SK-N-SH (cell line): Measurements from ENCODE around the gene VEGFB. TPM values are rescaled to one million over a fixed set of nuclear protein-coding genes. Genes with fewer than 3 reads are reported as not detected.

Experiments used
- CTCF ChIA-PET: fragments of 300-600, 350-600 bp; formaldehyde crosslinking; extraction: SDS; loops from one replicate; lab custom pipeline; 2021; lab: Yijun Ruan, JAX
- POLR2A ChIA-PET: fragments of 350-600 bp; sonication (Branson Sonifier 250); formaldehyde crosslinking; extraction: SDS; loops from one replicate; lab custom pipeline; 2020; ENCODE audit warnings: antibody characterized with exemption, inconsistent platforms; lab: Yijun Ruan, JAX
- DNase-seq: peaks from one replicate; pipeline ENCODE4 v3.0.0; 2012
- H2AFZ ChIP-seq: fragments of 200-600 bp; sonication (generic); 2 replicates; pipeline ENCODE4 v1.8.1; 2016; ENCODE audit warnings: antibody characterized with exemption, mild to moderate bottlenecking, low read depth
- H3F3A ChIP-seq: fragments of 200-600 bp; sonication (generic); replicated peaks from 2 replicates; pipeline ENCODE3; 2016; ENCODE audit warnings: antibody characterized with exemption, mild to moderate bottlenecking; ENCODE audit not compliant: insufficient read depth
- H3K27ac ChIP-seq, 2 experiments: fragments of 200-500 bp in 1 of 2; fragments of 200-600 bp in 1 of 2; sonication (Bioruptor generic) in 1 of 2; sonication (generic), shearing (Covaris generic) in 1 of 2; 2 replicates each; pipeline versions ENCODE4 v1.5.1 to v1.6.1; 2014 to 2016; ENCODE audit warnings: low read depth in 2 of 2, inconsistent platforms in 1 of 2, low read length in 1 of 2, mild to moderate bottlenecking in 1 of 2, mixed read lengths in 1 of 2
- H3K27me3 ChIP-seq: fragments of 200-600 bp; sonication (generic), shearing (Covaris generic); 2 replicates; pipeline ENCODE4 v1.6.1; 2016; ENCODE audit warnings: mixed run types; ENCODE audit not compliant: insufficient read depth
- H3K36me3 ChIP-seq, 2 experiments: fragments of 200-500 bp in 1 of 2; fragments of 200-600 bp in 1 of 2; sonication (Bioruptor generic) in 1 of 2; sonication (generic) in 1 of 2; replicated peaks in 1 of 2; 2 replicates each; pipeline versions ENCODE3 to v1.5.1; 2014 to 2016; ENCODE audit warnings: low read length in 1 of 2, mild to moderate bottlenecking in 1 of 2; ENCODE audit not compliant: insufficient read depth in 2 of 2, control insufficient read depth in 1 of 2
- H3K4me1 ChIP-seq, 2 experiments: fragments of 200-500 bp in 1 of 2; fragments of 200-600 bp in 1 of 2; sonication (Bioruptor generic) in 1 of 2; sonication (generic), shearing (Covaris generic) in 1 of 2; 2 replicates each; pipeline versions ENCODE4 v1.5.1 to v1.6.1; 2014 to 2016; ENCODE audit warnings: low read depth in 1 of 2, low read length in 1 of 2, mixed run types in 1 of 2; ENCODE audit not compliant: insufficient read depth in 2 of 2, control insufficient read depth in 1 of 2
- H3K4me2 ChIP-seq: fragments of 200-600 bp; sonication (generic), shearing (Covaris generic); 2 replicates; pipeline ENCODE4 v1.6.1; 2017; ENCODE audit warnings: mixed run types
- H3K4me3 ChIP-seq, 2 experiments: fragments of 200-500 bp in 1 of 2; fragments of 200-600 bp in 1 of 2; sonication (Bioruptor generic) in 1 of 2; sonication (generic), shearing (Covaris generic) in 1 of 2; 2 replicates each; pipeline versions ENCODE4 v1.5.1 to v1.8.1; 2014 to 2016; ENCODE audit warnings: low read depth in 2 of 2, inconsistent platforms in 1 of 2, low read length in 1 of 2, mild to moderate bottlenecking in 1 of 2, mixed read lengths in 1 of 2, moderate library complexity in 1 of 2
- H3K79me2 ChIP-seq: fragments of 200-600 bp; sonication (generic); 2 replicates; pipeline ENCODE4 v1.8.1; 2017; ENCODE audit warnings: mild to moderate bottlenecking; ENCODE audit not compliant: insufficient read depth
- H3K9ac ChIP-seq: fragments of 200-600 bp; sonication (generic); 2 replicates; pipeline ENCODE4 v1.6.1; 2017; ENCODE audit warnings: mixed run types
- H3K9me2 ChIP-seq: fragments of 200-600 bp; sonication (generic); 2 replicates; pipeline ENCODE4 v1.6.1; 2017; ENCODE audit warnings: mixed run types
- H3K9me3 ChIP-seq: fragments of 200-600 bp; sonication (generic); 2 replicates; pipeline ENCODE4 v1.6.1; 2017; ENCODE audit warnings: mixed run types, mild to moderate bottlenecking, moderate library complexity
- H4K20me1 ChIP-seq: fragments of 200-600 bp; sonication (generic); 2 replicates; pipeline ENCODE4 v1.6.1; 2017; ENCODE audit warnings: mild to moderate bottlenecking, mixed run types; ENCODE audit not compliant: insufficient read depth
- ELF1 ChIP-seq: IDR thresholded peaks from 2 replicates; pipeline ENCODE4 v1.4.0; 2012
- EP300 ChIP-seq, 2 experiments: IDR thresholded peaks; 2 replicates each; pipeline versions ENCODE4 v1.4.0 to v1.6.1; 2012; ENCODE audit warnings: borderline replicate concordance in 1 of 2, low read depth in 1 of 2, low read length in 1 of 2
- FOSL2 ChIP-seq: IDR thresholded peaks from 2 replicates; pipeline ENCODE4 v1.4.0; 2012; ENCODE audit warnings: low read depth, mild to moderate bottlenecking, moderate library complexity, borderline replicate concordance
- GABPA ChIP-seq: IDR thresholded peaks from 2 replicates; pipeline ENCODE4 v1.4.0; 2012; ENCODE audit warnings: low read depth, mild to moderate bottlenecking
- GATA2 ChIP-seq: sonication (generic); formaldehyde crosslinking; IDR thresholded peaks from 2 replicates; pipeline ENCODE4 v1.5.0; 2020; ENCODE audit warnings: mild to moderate bottlenecking, missing genetic modification reagents
- JUND ChIP-seq: IDR thresholded peaks from 2 replicates; pipeline ENCODE4 v1.4.0; 2012
- MEF2A ChIP-seq: IDR thresholded peaks from 2 replicates; pipeline ENCODE4 v1.4.0; 2012; ENCODE audit warnings: low read depth, borderline replicate concordance
- POLR2AphosphoS5 ChIP-seq: IDR thresholded peaks from 2 replicates; pipeline ENCODE4 v1.6.1; 2012; ENCODE audit warnings: low read depth, low read length
- RFX5 ChIP-seq: IDR thresholded peaks from 2 replicates; pipeline ENCODE4 v1.6.1; 2012; ENCODE audit warnings: mild to moderate bottlenecking, improper control_type of control experiment, low read length
- RXRA ChIP-seq: IDR thresholded peaks from 2 replicates; pipeline ENCODE4 v1.4.0; 2012; ENCODE audit warnings: low read depth, mild to moderate bottlenecking, borderline replicate concordance
- SIN3A ChIP-seq: IDR thresholded peaks from 2 replicates; pipeline ENCODE4 v1.6.1; 2012; ENCODE audit warnings: low read depth, mild to moderate bottlenecking, low read length, moderate library complexity, borderline replicate concordance
- SMC3 ChIP-seq: IDR thresholded peaks from 2 replicates; pipeline ENCODE4 v1.6.1; 2012; ENCODE audit warnings: low read depth, low read length, improper control_type of control experiment
- TAF1 ChIP-seq: IDR thresholded peaks from 2 replicates; pipeline ENCODE4 v1.6.1; 2012; ENCODE audit warnings: low read depth, mild to moderate bottlenecking, low read length, moderate library complexity, borderline replicate concordance
- TCF12 ChIP-seq: IDR thresholded peaks from 2 replicates; pipeline ENCODE4 v1.4.0; 2012
- ZBTB33 ChIP-seq: IDR thresholded peaks from 2 replicates; pipeline ENCODE4 v1.4.0; 2012; ENCODE audit warnings: low read depth, borderline replicate concordance
- WGBS: methylation state at CpG from one replicate; pipeline ENCODE4 v1.1.6; 2017; ENCODE audit warnings: low lambda C conversion rate; 5-methylcytosine and 5-hydroxymethylcytosine counted together
- polyA plus RNA-seq, 3 experiments: library from polyadenylated mRNA; depleted of rRNA; stranded (reverse); fragments of >200 nt; gene quantifications; 2 replicates each; pipeline ENCODE4 v1.2.3, GENCODE V29; 2012
- TF ChIP-seq, protein P1 (sequence below): IDR thresholded peaks from 2 replicates; pipeline ENCODE4; 2012

Gene VEGFB
- polyA plus RNA-seq, 1 of the 3 experiments (the other 2 are of a cell fraction) = 29.9 TPM

- ChIA-PET POLR2A (no interaction called here), CTCF (interaction anchor here (5.7 kb wide), 1 partner anchor 9 kb away, joined by 119 read pairs; the partner anchor contains the start of gene PLCB3)
Observed at GRCh38 chr11:64260147-64260708, 25.8 kb downstream of the VEGFB start.

DNA sequence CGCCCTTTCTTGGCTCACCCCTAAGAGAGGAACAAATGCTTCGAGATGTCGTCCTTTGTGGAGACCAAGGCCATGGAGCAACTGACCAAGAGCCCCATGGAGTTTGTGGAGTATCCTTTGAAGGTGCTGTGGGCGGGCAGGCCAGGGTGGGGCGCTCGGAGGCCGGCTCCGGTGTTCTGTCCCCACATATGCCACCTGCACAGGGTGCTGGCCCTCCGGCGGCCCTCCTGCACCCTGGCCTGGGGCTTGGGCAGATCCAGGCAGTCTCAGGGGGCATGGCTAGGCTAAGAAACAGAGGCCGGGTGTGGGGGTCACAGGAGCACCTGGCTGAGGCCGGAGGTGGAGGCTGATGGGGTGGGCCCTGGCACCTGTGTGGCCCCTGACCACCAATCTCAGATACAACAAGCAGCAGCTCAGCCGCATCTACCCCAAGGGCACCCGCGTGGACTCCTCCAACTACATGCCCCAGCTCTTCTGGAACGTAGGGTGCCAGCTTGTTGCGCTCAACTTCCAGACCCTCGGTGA lies 27.2 kb downstream of the VEGFB start:
- WGBS = 95% methylated on average over 15 of the region's 18 CpGs
- POLR2A ChIA-PET = interaction anchor here (1.2 to 1.3 kb wide), 2 partner anchors 9 to 15 kb away, joined by 3 read pairs; no protein-coding TSS in a partner anchor

More at GRCh38 chr11:64260147-64260708, 25.8 kb downstream of the VEGFB start:
- peaks cover 30 to 33% of the 10 kb centered on the region in 2 experiments for H3K36me3 ChIP-seq
- H3K4me1 ChIP-seq = peaks cover 0 to 27% of the 10 kb centered on the region in 2 experiments; a peak in 2 of 4 replicates
- H3K9me3 ChIP-seq = no peaks in the 10 kb centered on the region
- H3K4me2 ChIP-seq = no peak overlapping the region
- no peak overlapping the region for H3K27ac ChIP-seq
- TF ChIP-seq JUND = no peak
- no peaks in the 10 kb centered on the region for H4K20me1 ChIP-seq
- H3K4me3 ChIP-seq = no peak overlapping the region
- no peaks in the 10 kb centered on the region for H3K27me3 ChIP-seq
- DNase-seq = no peak
- 94% methylated on average over 6 of the region's 6 CpGs for WGBS
- no peaks in the 10 kb centered on the region; the same call in none of the 2 replicates for H3K79me2 ChIP-seq
- no peaks in the 10 kb centered on the region for H3K9me2 ChIP-seq
- no peak overlapping the region for H3K9ac ChIP-seq
- peaks cover 3% of the 10 kb centered on the region for H3F3A ChIP-seq
- no peak overlapping the region for H2AFZ ChIP-seq

DNA sequence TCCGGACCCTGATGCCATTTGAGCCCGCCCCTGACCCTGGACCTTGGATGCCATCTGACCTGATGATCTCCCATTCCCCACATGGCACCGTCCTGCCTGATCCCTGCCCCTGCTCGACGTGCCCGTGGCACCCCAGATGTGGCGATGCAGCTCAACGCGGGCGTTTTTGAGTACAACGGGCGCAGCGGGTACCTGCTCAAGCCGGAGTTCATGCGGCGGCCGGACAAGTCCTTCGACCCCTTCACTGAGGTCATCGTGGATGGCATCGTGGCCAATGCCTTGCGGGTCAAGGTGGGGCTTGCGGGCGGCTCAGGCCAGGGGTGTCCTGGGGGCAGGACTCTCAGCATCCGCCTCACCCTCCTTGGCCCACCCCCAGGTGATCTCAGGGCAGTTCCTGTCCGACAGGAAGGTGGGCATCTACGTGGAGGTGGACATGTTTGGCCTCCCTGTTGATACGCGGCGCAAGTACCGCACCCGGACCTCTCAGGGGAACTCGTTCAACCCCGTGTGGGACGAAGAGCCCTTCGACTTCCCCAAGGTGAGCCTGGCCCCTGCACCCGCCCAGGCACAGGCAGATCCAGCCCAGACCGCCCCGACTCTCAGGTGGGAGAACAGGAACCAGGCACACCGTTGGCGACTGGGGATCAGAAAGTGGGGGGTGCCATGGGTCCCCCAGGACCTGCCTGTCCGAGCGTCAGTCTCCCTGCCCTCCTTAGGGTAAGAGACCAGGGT lies 28.1 kb downstream of the VEGFB start:
- Histone ChIP-seq H3K9me2 (no peaks in the 10 kb centered on the region), H2AFZ (no peak overlapping the region), H3K4me2 (peak overlapping the region; percentile 20; the same call in 1 of the 2 replicates), H3F3A (peaks cover 4% of the 10 kb centered on the region), H3K36me3 (peaks cover 24 to 38% of the 10 kb centered on the region in 2 experiments), H3K79me2 (no peaks in the 10 kb centered on the region; the same call in none of the 2 replicates), H3K9ac (no peak overlapping the region), H4K20me1 (no peaks in the 10 kb centered on the region), H3K4me3 (no peak overlapping the region), H3K27ac (peak overlapping the region; percentile 29 to 94; a peak in 2 of 4 replicates), H3K27me3 (no peaks in the 10 kb centered on the region), H3K4me1 (peaks cover 0 to 39% of the 10 kb centered on the region in 2 experiments; a peak in 2 of 4 replicates), H3K9me3 (no peaks in the 10 kb centered on the region)
- CTCF ChIA-PET = interaction anchor here (1.1 to 5.7 kb wide), 3 partner anchors 9 to 39 kb away, joined by 5 to 119 read pairs (median 15); partner anchors contain the start of gene PLCB3
- no peak for DNase-seq
- POLR2A ChIA-PET = interaction anchor here (1.2 to 2.8 kb wide), 3 partner anchors 10 to 17 kb away, joined by 3 to 41 read pairs (median 3); partner anchors contain the start of gene PPP1R14B
- WGBS = 93% methylated on average over 30 of the region's 42 CpGs
- no peak for TF ChIP-seq RFX5
- no peak for TF ChIP-seq TAF1
- TF ChIP-seq SIN3A = no peak
- no peak for TF ChIP-seq GATA2
- no peak for TF ChIP-seq TCF12
- TF ChIP-seq RXRA = no peak
- TF ChIP-seq FOSL2 = no peak
- no peak for TF ChIP-seq ZBTB33
- TF ChIP-seq, protein P1, sequence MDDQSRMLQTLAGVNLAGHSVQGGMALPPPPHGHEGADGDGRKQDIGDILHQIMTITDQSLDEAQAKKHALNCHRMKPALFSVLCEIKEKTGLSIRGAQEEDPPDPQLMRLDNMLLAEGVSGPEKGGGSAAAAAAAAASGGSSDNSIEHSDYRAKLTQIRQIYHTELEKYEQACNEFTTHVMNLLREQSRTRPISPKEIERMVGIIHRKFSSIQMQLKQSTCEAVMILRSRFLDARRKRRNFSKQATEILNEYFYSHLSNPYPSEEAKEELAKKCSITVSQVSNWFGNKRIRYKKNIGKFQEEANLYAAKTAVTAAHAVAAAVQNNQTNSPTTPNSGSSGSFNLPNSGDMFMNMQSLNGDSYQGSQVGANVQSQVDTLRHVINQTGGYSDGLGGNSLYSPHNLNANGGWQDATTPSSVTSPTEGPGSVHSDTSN = no peak
- no peak for TF ChIP-seq POLR2AphosphoS5
- TF ChIP-seq SMC3 = no peak
- no peak for TF ChIP-seq MEF2A
- TF ChIP-seq EP300 (IDR thresholded peaks at IDR 0.05; ENCODE audit: borderline replicate concordance in 1 of 2, low read depth in 1 of 2, low read length in 1 of 2) = no peak
- no peak for TF ChIP-seq ELF1

More for the DNA sequence above, 27.2 kb downstream of the VEGFB start:
- Histone ChIP-seq H3K27ac (no peak overlapping the region), H3K9ac (no peak overlapping the region), H3K4me2 (no peak overlapping the region), H3K36me3 (peaks cover 24 to 35% of the 10 kb centered on the region in 2 experiments), H3K4me3 (no peak overlapping the region), H3K79me2 (no peaks in the 10 kb centered on the region; the same call in none of the 2 replicates), H3K9me3 (no peaks in the 10 kb centered on the region), H2AFZ (no peak overlapping the region), H3K9me2 (no peaks in the 10 kb centered on the region), H4K20me1 (no peaks in the 10 kb centered on the region), H3F3A (no peaks in the 10 kb centered on the region), H3K27me3 (no peaks in the 10 kb centered on the region), H3K4me1 (peaks cover 0 to 37% of the 10 kb centered on the region in 2 experiments; a peak in 2 of 4 replicates)
- DNase-seq = no peak
- CTCF ChIA-PET = interaction anchor here (5.7 kb wide), 1 partner anchor 11 kb away, joined by 119 read pairs; the partner anchor contains the start of gene PLCB3
- TF ChIP-seq GABPA (no peak), GATA2 (no peak)
